K562 (cell line): ENCODE data around the gene MATN4. TPM values are rescaled to one million over a fixed set of nuclear protein-coding genes. Genes with fewer than 3 reads are reported as not detected.

Experiments used
- ATAC-seq: fragments of 200-7000 bp; cut with Tn5 transposase; 3 replicates; pipeline ENCODE4 v1.9.1; 2020; ENCODE audit warnings: moderate library complexity
- BruUV-seq: library from RNA; stranded (reverse); fragments of 400-500 nt; replicated peaks from 2 replicates; lab custom pipeline; 2021; lab: Mats Ljungman, UMichigan
- CTCF ChIA-PET: fragments of 300-600 bp; formaldehyde crosslinking; extraction: SDS; loops from one replicate; lab custom pipeline; 2021; ENCODE audit warnings: low intra/inter-chr PET ratio; lab: Yijun Ruan, JAX
- POLR2A ChIA-PET: fragments of 300-600, 350-650 bp; sonication (Branson Sonifier 250); formaldehyde crosslinking; extraction: SDS; loops from one replicate; lab custom pipeline; 2021; ENCODE audit warnings: antibody characterized with exemption, inconsistent platforms; lab: Yijun Ruan, JAX
- DNase-seq, 4 experiments: peaks; one replicate each; pipeline versions ENCODE4 v3.0.0 to v3.0.0-alpha.2; 2011 to 2018; ENCODE audit warnings: low spot score in 3 of 4, mixed read lengths in 3 of 4; ENCODE audit errors: extremely low read depth in 1 of 4
- FAIRE-seq: peaks from 2 replicates; lab custom pipeline; 2011; peaks lifted over from hg19 to GRCh38; lab: Jason Lieb, UNC
- H2AFZ ChIP-seq: 2 replicates; pipeline ENCODE4 v1.6.0; 2011; ENCODE audit warnings: low read depth, low read length, control low read depth, inconsistent platforms
- H3K27ac ChIP-seq: fragments of 200-600 bp; 3 replicates; pipeline ENCODE4 v1.8.0; 2011; ENCODE audit warnings: low read depth, mild to moderate bottlenecking, control low read depth, inconsistent platforms, low read length, moderate library complexity, mixed read lengths; ENCODE audit errors: extremely low read depth
- H3K27me3 ChIP-seq, 2 experiments: fragments of 300-600 bp in 1 of 2; 2 replicates in 1 of 2; 3 replicates in 1 of 2; pipeline versions ENCODE4 v1.6.0 to v1.8.0; 2011; ENCODE audit warnings: inconsistent platforms in 2 of 2, low read length in 2 of 2, mild to moderate bottlenecking in 1 of 2, mixed read lengths in 1 of 2, moderate library complexity in 1 of 2; ENCODE audit not compliant: control insufficient read depth in 2 of 2, insufficient read depth in 2 of 2
- H3K36me3 ChIP-seq: fragments of 300-600 bp; 3 replicates; pipeline ENCODE4 v1.8.0; 2011; ENCODE audit warnings: mild to moderate bottlenecking, low read length, inconsistent platforms; ENCODE audit not compliant: control insufficient read depth, insufficient read depth
- H3K4me1 ChIP-seq, 2 experiments: fragments of 200-600 bp in 1 of 2; replicated peaks in 1 of 2; 2 replicates in 1 of 2; 3 replicates in 1 of 2; pipeline versions ENCODE4 v1.5.1 to v1.8.0; 2011; ENCODE audit warnings: inconsistent platforms in 2 of 2, low read length in 2 of 2, mild to moderate bottlenecking in 1 of 2, mixed read lengths in 1 of 2, moderate library complexity in 1 of 2; ENCODE audit not compliant: control insufficient read depth in 2 of 2, insufficient read depth in 2 of 2
- H3K4me2 ChIP-seq: 2 replicates; pipeline ENCODE4 v1.6.1; 2011; ENCODE audit warnings: low read length, control low read depth, inconsistent platforms, mixed read lengths; ENCODE audit not compliant: insufficient read depth
- H3K4me3 ChIP-seq: fragments of 200-600 bp; sonication (generic), shearing (Covaris generic); 2 replicates; pipeline ENCODE4 v1.5.1; 2016; ENCODE audit warnings: control low read depth, inconsistent platforms
- H3K79me2 ChIP-seq: fragments of 200-600 bp; 3 replicates; pipeline ENCODE4 v1.8.0; 2011; ENCODE audit warnings: low read length, inconsistent platforms; ENCODE audit not compliant: control insufficient read depth, insufficient read depth
- H3K9ac ChIP-seq, 2 experiments: 2 replicates each; pipeline versions ENCODE4 v1.6.0 to v1.6.1; 2011; ENCODE audit warnings: low read depth in 2 of 2, low read length in 2 of 2, control low read depth in 1 of 2, inconsistent platforms in 1 of 2, mild to moderate bottlenecking in 1 of 2, mixed read lengths in 1 of 2; ENCODE audit not compliant: insufficient read depth in 1 of 2
- H3K9me1 ChIP-seq: one replicate; pipeline ENCODE4 v1.6.0; 2011; ENCODE audit warnings: inconsistent platforms, mild to moderate bottlenecking, low read length, moderate library complexity; ENCODE audit not compliant: control insufficient read depth, insufficient read depth
- H3K9me3 ChIP-seq: replicated peaks from 2 replicates; pipeline ENCODE4 v1.5.1; 2011; ENCODE audit warnings: low read depth, low read length, inconsistent platforms; ENCODE audit not compliant: control insufficient read depth, insufficient read depth
- H4K20me1 ChIP-seq: replicated peaks from 2 replicates; pipeline ENCODE4 v1.6.1; 2011; ENCODE audit warnings: low read length, inconsistent platforms, mixed read lengths; ENCODE audit not compliant: control insufficient read depth, insufficient read depth
- BRD4 ChIP-seq: fragments of 200-600 bp; sonication (generic); IDR thresholded peaks from 2 replicates; pipeline ENCODE4 v1.6.1; 2017; ENCODE audit warnings: inconsistent platforms
- FOXK2 ChIP-seq, 2 experiments: fragments of 450-650 bp; IDR thresholded peaks in 1 of 2; conservative IDR thresholded peaks in 1 of 2; 2 replicates each; pipeline ENCODE4 v1.6.1; 2016; ENCODE audit warnings: low read depth in 2 of 2, mild to moderate bottlenecking in 1 of 2
- MNT ChIP-seq, 2 experiments: fragments of 450-650 bp; conservative IDR thresholded peaks; 2 replicates each; pipeline ENCODE4 v1.6.1; 2017; ENCODE audit warnings: mild to moderate bottlenecking in 2 of 2, moderate library complexity in 2 of 2
- MTF1 ChIP-seq: fragments of 250-450 bp; sonication (Bioruptor Pico); IDR thresholded peaks from 2 replicates; pipeline ENCODE4 v1.9.0; 2021; ENCODE audit warnings: moderate library complexity, mild to moderate bottlenecking, inconsistent platforms, borderline replicate concordance
- TEAD4 ChIP-seq, 2 experiments: sonication (generic) in 1 of 2; formaldehyde crosslinking in 1 of 2; IDR thresholded peaks; 2 replicates each; pipeline versions ENCODE4 v1.6.1 to v1.8.0; 2012 to 2022; ENCODE audit warnings: borderline replicate concordance in 1 of 2, inconsistent platforms in 1 of 2, low read length in 1 of 2, mild to moderate bottlenecking in 1 of 2, missing genetic modification reagents in 1 of 2
- THRA ChIP-seq: fragments of 450-650 bp; IDR thresholded peaks from 2 replicates; pipeline ENCODE4 v1.6.1; 2017; ENCODE audit warnings: mild to moderate bottlenecking, moderate library complexity
- U2AF1 ChIP-seq: fragments of 200-400 bp; formaldehyde crosslinking; optimal IDR thresholded peaks from 2 replicates; pipeline ENCODE3; 2017; ENCODE audit warnings: mild to moderate bottlenecking, low read depth, low read length, moderate library complexity
- ZBTB34 ChIP-seq: fragments of 250-450 bp; sonication (Bioruptor Pico); IDR thresholded peaks from 2 replicates; pipeline ENCODE4 v1.8.0; 2021; ENCODE audit warnings: mild to moderate bottlenecking, moderate library complexity
- WGBS: fragments of 100-300 bp; shearing (Covaris generic); methylation state at CpG from one replicate; pipeline ENCODE4 v1.1.6; 2016; ENCODE audit warnings: low coverage, mixed read lengths; ENCODE audit not compliant: insufficient coverage; ENCODE audit errors: missing lambda C conversion rate; 5-methylcytosine and 5-hydroxymethylcytosine counted together
- in situ Hi-C: fragments of 300-500 bp; cut with MboI; formaldehyde crosslinking; loops from 4 replicates; pipeline ENCODE4 v1.15.0; 2018; ENCODE audit warnings: inconsistent platforms, mixed read lengths
- intact Hi-C: fragments of 100-400 bp; cut with micrococcal nuclease; formaldehyde crosslinking; loops from 2 replicates; pipeline ENCODE4 v1.14.2; 2022
- polyA plus RNA-seq, 8 experiments: library from polyadenylated mRNA; depleted of rRNA in 4 of 8; stranded (reverse) in 5 of 8; unstranded in 3 of 8; fragments of >200 nt; fragmentation: Nextera tagmentation in 2 of 8; fragmentation: Illumina TruSeq in 1 of 8; extraction: Ambion mirVana in 2 of 8; extraction: Trizol in 1 of 8; gene quantifications; 2 replicates each; pipeline versions ENCODE4 v1.2.1 to v1.2.3, GENCODE V29; 2011 to 2014; ENCODE audit warnings: inconsistent platforms in 1 of 8, missing spikeins in 1 of 8
- total RNA-seq, 7 experiments: library from RNA; depleted of rRNA in 6 of 7; stranded (reverse); fragments of >200 nt in 6 of 7; fragmentation: Illumina TruSeq in 2 of 7; extraction: Trizol in 2 of 7; gene quantifications; 2 replicates each; pipeline versions ENCODE4 v1.2.1 to v1.2.3, GENCODE V29; 2011 to 2021; ENCODE audit warnings: low replicate concordance in 1 of 7

Gene MATN4
- total and polyA plus RNA-seq, 9 of the 15 experiments (the other 6 are each of a cell fraction or from before 2014, with no cell fraction given), result 0.09 TPM; not detected in 8

GRCh38 chr20:45299786-45300185 lies 8.3 kb downstream of the MATN4 start:
- FAIRE-seq, result no peak
- TF ChIP-seq THRA (no peak), BRD4 (no peak), ZBTB34 (CRISPR knock-in tag) (no peak), MTF1 (CRISPR knock-in tag) (no peak), FOXK2 (conservative IDR thresholded peaks at IDR 0.05 in 1 of 2, IDR thresholded peaks at IDR 0.05 in 1 of 2; ENCODE audit: low read depth in 2 of 2) (no peak), TEAD4 (IDR thresholded peaks at IDR 0.05; ENCODE audit: low read length) (no peak), TEAD4 (CRISPR knock-in tag; IDR thresholded peaks at IDR 0.05; ENCODE audit: borderline replicate concordance) (no peak), U2AF1 (no peak), MNT (conservative IDR thresholded peaks at IDR 0.05) (no peak)
- TF ChIP-seq, all 486 proteins: peak for 0
- Histone ChIP-seq H3K27me3 (peaks cover 13 to 35% of the 10 kb centered on the region in 2 experiments; a peak in 4 of 5 replicates), H3K4me1 (peaks cover 0 to 13% of the 10 kb centered on the region in 2 experiments; a peak in 2 of 5 replicates), H3K9ac (no peak overlapping the region), H2AFZ (no peak overlapping the region), H3K36me3 (no peaks in the 10 kb centered on the region), H3K4me3 (no peak overlapping the region), H3K9me1 (no peaks in the 10 kb centered on the region), H3K4me2 (no peak overlapping the region), H3K9me3 (peaks cover under 1% of the 10 kb centered on the region; the same call in 1 of the 2 replicates), H3K79me2 (no peaks in the 10 kb centered on the region), H3K27ac (no peak overlapping the region), H4K20me1 (no peaks in the 10 kb centered on the region; the same call in 1 of the 2 replicates)
- ATAC-seq (no peak), DNase-seq (no peak)
- intact Hi-C loops (no loop called here), in situ Hi-C loops (no loop called here)
- ChIA-PET POLR2A (no interaction called here), CTCF (no interaction called here)
- no TSS peak for BruUV-seq
- WGBS, result 36% methylated on average over 5 of the region's 6 CpGs
